Activated B cell treated with CpG ODN at 0.5 μM for 24 hours (primary cell): ENCODE measurements around the gene SLC16A13. TPM values are rescaled to one million over a fixed set of nuclear protein-coding genes. Genes with fewer than 3 reads are reported as not detected.

Experiments
- ATAC-seq: fragments of 200-7000 bp; cut with Tn5 transposase; one replicate; pipeline ENCODE4 v1.10.0; 2021; ENCODE audit warnings: low read depth, mild to moderate bottlenecking, moderate library complexity
- CTCF ChIA-PET: fragments of 350-600 bp; sonication (Branson Sonifier 250); formaldehyde crosslinking; loops from one replicate; lab custom pipeline; 2021; ENCODE audit warnings: antibody characterized with exemption; lab: Charles Lee
- POLR2A ChIA-PET: fragments of 350-600 bp; sonication (Branson Sonifier 250); formaldehyde crosslinking; loops from one replicate; lab custom pipeline; 2021; ENCODE audit warnings: antibody characterized with exemption; lab: Charles Lee
- DNase-seq: peaks from one replicate; pipeline ENCODE4 v3.0.0; 2022
- H3K27ac Mint-ChIP-seq: one replicate; pipeline ENCODE4 v1.8.0; 2020; ENCODE audit warnings: mixed read lengths
- H3K27me3 Mint-ChIP-seq: one replicate; pipeline ENCODE4 v1.8.0; 2021; ENCODE audit warnings: mixed read lengths
- H3K36me3 Mint-ChIP-seq: one replicate; pipeline ENCODE4 v1.8.0; 2021; ENCODE audit warnings: low read depth, mixed read lengths
- H3K4me1 Mint-ChIP-seq: one replicate; pipeline ENCODE4 v1.8.0; 2021; ENCODE audit warnings: mixed read lengths
- H3K4me3 Mint-ChIP-seq: one replicate; pipeline ENCODE4 v1.8.0; 2020; ENCODE audit warnings: mild to moderate bottlenecking, mixed read lengths
- H3K9me3 Mint-ChIP-seq: one replicate; pipeline ENCODE4 v1.8.0; 2020; ENCODE audit warnings: mixed read lengths
- intact Hi-C: fragments of 100-400 bp; cut with micrococcal nuclease; formaldehyde crosslinking; loops from one replicate; pipeline ENCODE4 v1.15.1; 2024
- total RNA-seq: library from RNA; stranded (reverse); gene quantifications from 2 replicates; pipeline ENCODE4 v1.2.3, GENCODE V29; 2022
- TF ChIP-seq, protein P1 (sequence below): fragments of 200-600 bp; IDR thresholded peaks from one replicate; pipeline ENCODE4 v1.8.0; 2022; ENCODE audit warnings: antibody characterized with exemption, mild to moderate bottlenecking

Gene SLC16A13
- total RNA-seq, 1 donor from 2014 or later: 11.8 TPM

DNA sequence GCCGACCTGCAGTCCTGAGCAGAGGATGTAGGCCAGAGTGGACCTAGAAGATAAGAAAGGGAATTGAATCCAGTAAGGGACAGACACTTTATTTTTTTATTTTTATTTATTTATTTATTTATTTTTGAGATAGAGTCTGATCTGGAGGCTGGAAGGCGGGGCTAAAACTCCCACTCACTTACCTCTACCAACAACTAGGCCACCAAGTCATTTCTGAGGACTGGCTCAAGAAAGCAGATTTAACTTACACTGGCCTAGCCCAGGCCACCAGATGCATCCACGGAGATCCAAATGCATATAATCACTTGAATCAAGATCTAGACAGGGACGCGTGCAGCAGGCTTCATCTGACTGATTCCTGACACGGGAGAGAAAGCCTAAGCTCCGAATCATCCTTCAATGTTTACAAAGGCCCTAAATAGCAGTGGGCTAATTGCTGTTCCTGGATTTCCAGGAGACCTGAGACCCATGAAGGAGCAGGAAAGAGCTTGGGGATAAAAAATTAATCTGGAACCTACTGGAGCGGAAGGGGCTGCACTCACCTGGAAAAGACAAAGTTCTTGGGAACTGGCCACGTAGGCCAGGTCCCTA, 41.1 kb upstream of the SLC16A13 start:
- DNase-seq (no peak), ATAC-seq (no peak)
- ChIA-PET POLR2A (no interaction called here), CTCF (interaction anchor here (1.9 kb wide), 1 partner anchor 10 kb away, joined by 5 read pairs; no protein-coding TSS in a partner anchor)
- Mint-ChIP-seq H3K9me3 (no peaks in the 10 kb centered on the region), H3K27me3 (no peaks in the 10 kb centered on the region), H3K4me1 (peaks cover 2% of the 10 kb centered on the region), H3K27ac (no peak overlapping the region), H3K4me3 (no peak overlapping the region), H3K36me3 (peaks cover 31% of the 10 kb centered on the region)
- TF ChIP-seq, protein P1, sequence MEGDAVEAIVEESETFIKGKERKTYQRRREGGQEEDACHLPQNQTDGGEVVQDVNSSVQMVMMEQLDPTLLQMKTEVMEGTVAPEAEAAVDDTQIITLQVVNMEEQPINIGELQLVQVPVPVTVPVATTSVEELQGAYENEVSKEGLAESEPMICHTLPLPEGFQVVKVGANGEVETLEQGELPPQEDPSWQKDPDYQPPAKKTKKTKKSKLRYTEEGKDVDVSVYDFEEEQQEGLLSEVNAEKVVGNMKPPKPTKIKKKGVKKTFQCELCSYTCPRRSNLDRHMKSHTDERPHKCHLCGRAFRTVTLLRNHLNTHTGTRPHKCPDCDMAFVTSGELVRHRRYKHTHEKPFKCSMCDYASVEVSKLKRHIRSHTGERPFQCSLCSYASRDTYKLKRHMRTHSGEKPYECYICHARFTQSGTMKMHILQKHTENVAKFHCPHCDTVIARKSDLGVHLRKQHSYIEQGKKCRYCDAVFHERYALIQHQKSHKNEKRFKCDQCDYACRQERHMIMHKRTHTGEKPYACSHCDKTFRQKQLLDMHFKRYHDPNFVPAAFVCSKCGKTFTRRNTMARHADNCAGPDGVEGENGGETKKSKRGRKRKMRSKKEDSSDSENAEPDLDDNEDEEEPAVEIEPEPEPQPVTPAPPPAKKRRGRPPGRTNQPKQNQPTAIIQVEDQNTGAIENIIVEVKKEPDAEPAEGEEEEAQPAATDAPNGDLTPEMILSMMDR: no peak
- intact Hi-C loops: no loop called here

DNA sequence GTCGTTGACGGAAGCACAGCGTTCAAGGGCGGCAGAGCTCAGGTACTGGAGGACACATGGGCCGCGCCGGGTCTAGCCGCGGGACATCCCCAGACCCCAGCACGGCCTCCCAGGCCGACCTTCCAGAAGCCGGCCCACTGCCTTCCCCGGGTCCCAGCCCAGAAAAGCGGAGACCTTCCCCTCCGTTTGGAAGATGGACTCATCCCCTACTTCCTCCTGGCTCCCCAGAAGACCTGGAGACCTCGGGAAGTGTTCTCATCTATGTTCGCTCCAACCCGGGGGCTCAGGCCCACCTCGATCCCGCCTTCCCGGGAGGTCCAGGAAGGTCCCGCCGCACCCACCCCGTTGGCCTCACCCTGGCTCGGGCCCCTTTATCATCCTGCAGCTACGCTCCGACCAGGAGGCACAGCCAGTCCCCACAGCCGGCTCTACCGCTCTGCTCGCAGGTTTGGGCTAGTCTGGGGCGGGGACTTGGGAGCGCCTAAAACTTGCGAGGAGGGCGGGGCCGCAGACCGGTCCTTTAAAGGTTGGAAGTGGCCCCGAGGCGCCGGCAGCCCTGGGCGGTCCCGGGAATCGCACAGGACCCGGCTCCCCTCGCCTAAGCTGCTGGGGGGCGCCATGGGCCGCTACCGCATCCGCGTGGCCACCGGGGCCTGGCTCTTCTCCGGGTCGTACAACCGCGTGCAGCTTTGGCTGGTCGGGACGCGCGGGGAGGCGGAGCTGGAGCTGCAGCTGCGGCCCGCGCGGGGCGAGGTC, 40.1 kb upstream of the SLC16A13 start, which contains the start of gene ALOX12:
TSS of gene ALOX12 (plus strand) at position 550 of the 756 bp plus-strand sequence. CDS start at position 619, 69 bp downstream.
- ChIA-PET CTCF (interaction anchor here (0.9 to 1.6 kb wide), 2 partner anchors 9 to 85 kb away, joined by 3 to 6 read pairs; no protein-coding TSS in a partner anchor), POLR2A (no interaction called here)
- no peak within 1 kb of the TSS for H3K27ac Mint-ChIP-seq
- peaks cover 39% of the 10 kb centered on the region for H3K36me3 Mint-ChIP-seq
- H3K4me3 Mint-ChIP-seq: no peak within 1 kb of the TSS
- TF ChIP-seq, protein P1: no peak
- no peaks in the 10 kb centered on the region for H3K27me3 Mint-ChIP-seq
- ATAC-seq (no peak), DNase-seq (no peak)
- H3K9me3 Mint-ChIP-seq: no peaks in the 10 kb centered on the region
- peaks cover 2% of the 10 kb centered on the region for H3K4me1 Mint-ChIP-seq
- intact Hi-C loops: no loop called here

DNA sequence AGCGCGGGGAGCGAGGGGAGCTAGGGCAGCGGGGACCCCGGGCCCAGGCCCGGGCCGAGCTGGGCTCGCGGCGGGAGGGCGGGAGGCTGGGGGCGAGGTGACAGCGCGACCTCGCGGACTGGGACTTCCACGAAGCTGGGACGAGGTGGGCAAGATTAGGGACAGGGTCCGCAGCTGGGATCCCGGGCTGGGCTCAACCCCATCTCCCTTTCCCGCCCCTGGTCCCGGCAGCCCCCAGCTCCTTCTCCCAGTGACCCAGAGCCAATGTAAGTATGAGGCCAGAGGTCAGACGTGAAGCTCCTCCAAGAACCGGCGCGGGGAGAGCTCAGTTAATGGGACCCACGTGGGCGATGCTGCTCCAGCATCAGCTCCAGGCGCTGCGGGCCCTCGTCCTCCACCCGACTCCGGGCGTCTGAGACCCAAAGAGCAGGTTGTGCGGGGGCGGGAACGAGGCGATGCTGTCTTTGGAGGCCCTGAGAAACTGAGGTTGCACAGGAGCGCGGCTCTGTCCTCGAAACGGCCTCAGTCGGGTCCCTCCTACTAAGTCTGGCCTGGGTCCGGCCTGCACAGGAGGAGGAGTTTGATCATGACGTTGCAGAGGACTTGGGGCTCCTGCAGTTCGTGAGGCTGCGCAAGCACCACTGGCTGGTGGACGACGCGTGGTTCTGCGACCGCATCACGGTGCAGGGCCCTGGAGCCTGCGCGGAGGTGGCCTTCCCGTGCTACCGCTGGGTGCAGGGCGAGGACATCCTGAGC, 39.4 kb upstream of the SLC16A13 start:
- ChIA-PET CTCF (interaction anchor here (1.6 kb wide), 1 partner anchor 8 kb away, joined by 6 read pairs; no protein-coding TSS in a partner anchor), POLR2A (no interaction called here)
- Mint-ChIP-seq H3K27me3 (no peaks in the 10 kb centered on the region), H3K4me3 (no peak overlapping the region), H3K36me3 (peaks cover 47% of the 10 kb centered on the region), H3K27ac (no peak overlapping the region), H3K9me3 (no peaks in the 10 kb centered on the region), H3K4me1 (peaks cover 2% of the 10 kb centered on the region)
- intact Hi-C loops: no loop called here
- TF ChIP-seq, protein P1: no peak
- ATAC-seq (no peak), DNase-seq (no peak)

DNA sequence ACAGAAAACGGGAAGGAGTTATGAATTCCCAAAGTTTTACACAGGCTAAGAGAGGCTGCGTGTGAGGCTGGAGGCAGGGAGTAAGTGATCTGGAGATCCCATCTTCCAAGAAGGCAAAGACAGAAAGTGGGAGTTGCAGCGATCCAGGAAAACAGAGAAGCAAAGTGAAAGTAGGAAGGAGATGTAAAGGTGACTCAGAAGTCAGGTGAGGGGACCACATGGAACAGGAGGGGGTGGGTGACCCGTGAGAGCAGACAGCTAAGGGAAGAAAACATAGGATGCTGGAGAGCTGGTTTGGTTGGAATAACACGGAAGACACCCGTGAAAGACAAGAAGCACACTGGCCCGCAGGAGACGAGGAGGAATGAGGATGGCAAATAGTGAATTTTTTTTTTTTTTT, 38.6 kb upstream of the SLC16A13 start:
- H3K27me3 Mint-ChIP-seq: no peaks in the 10 kb centered on the region
- H3K27ac Mint-ChIP-seq: no peak overlapping the region
- TF ChIP-seq, protein P1: no peak
- no peak overlapping the region for H3K4me3 Mint-ChIP-seq
- peaks cover 2% of the 10 kb centered on the region for H3K4me1 Mint-ChIP-seq
- no peaks in the 10 kb centered on the region for H3K9me3 Mint-ChIP-seq
- intact Hi-C loops: no loop called here
- ATAC-seq (no peak), DNase-seq (no peak)
- POLR2A ChIA-PET: no interaction called here
- peaks cover 53% of the 10 kb centered on the region for H3K36me3 Mint-ChIP-seq
- CTCF ChIA-PET: no interaction called here
